Pancreas (tissue), 10 donors: ENCODE data around the gene PSMC3. TPM values are rescaled to one million over a fixed set of nuclear protein-coding genes. Genes with fewer than 3 reads are reported as not detected.
A peak's percentile ranks its signal among the peaks of the same experiment; 100 is the strongest.

ENCODE experiments used
- ATAC-seq, 4 donors: fragments of 200-7000 bp; cut with Tn5 transposase; one replicate each; pipeline versions ENCODE4 v1.8.0 to v1.9.1; 2020; ENCODE audit warnings: mild to moderate bottlenecking in 4 of 4, moderate library complexity in 4 of 4
- DNase-seq, 6 donors: peaks; one replicate each; pipeline ENCODE4 v3.0.0-alpha.2; 2020
- FAIRE-seq: peaks from 2 replicates; lab custom pipeline; 2012; peaks lifted over from hg19 to GRCh38; lab: Jason Lieb, UNC
- H3K27ac ChIP-seq, 4 donors: fragments of 200-600 bp; sonication (generic); 1 replicate in 3 of 4; 2 replicates in 1 of 4; pipeline versions ENCODE4 v1.5.0 to v1.8.0; 2020
- H3K27me3 ChIP-seq, 4 donors: fragments of 200-600 bp; one replicate each; pipeline ENCODE4 v1.8.0; 2021
- H3K36me3 ChIP-seq, 3 donors: fragments of 200-600 bp; sonication (generic) in 1 of 3; one replicate each; pipeline versions ENCODE4 v1.5.0 to v1.8.0; 2020 to 2021
- H3K4me1 ChIP-seq, 3 donors: fragments of 200-600 bp; one replicate each; pipeline ENCODE4 v1.8.0; 2021
- H3K4me3 ChIP-seq, 4 donors: fragments of 200-600 bp; sonication (generic) in 2 of 4; one replicate each; pipeline versions ENCODE4 v1.5.0 to v1.8.0; 2020 to 2021
- H3K9me3 ChIP-seq, 4 donors: fragments of 200-600 bp; one replicate each; pipeline ENCODE4 v1.8.0; 2021
- WGBS, 2 donors: extraction: QIAGEN DNeasy Blood & Tissue Kit; methylation state at CpG; one replicate each; pipeline ENCODE4 v1.1.7; 2013; 5-methylcytosine and 5-hydroxymethylcytosine counted together
- intact Hi-C, 3 donors: fragments of 100-400 bp; cut with DNase I; formaldehyde crosslinking; loops; one replicate each; pipeline versions ENCODE4 v1.11.1 to v1.14.2; 2022
- polyA plus RNA-seq, 2 donors: library from polyadenylated mRNA; stranded (reverse); fragments of 200-250 nt; gene quantifications; one replicate each; pipeline ENCODE4 v1.2.3, GENCODE V29; 2013
- total RNA-seq, 6 donors: library from RNA; stranded (reverse); fragmentation: NEBNext Ultra II Directional in 4 of 6; extraction: Animal tissue kit (Norgen Biotek cat#: 25700) in 4 of 6; gene quantifications; one replicate each; pipeline versions ENCODE4 v1.2.1 to v1.2.4, GENCODE V29; 2021 to 2023
- TF ChIP-seq, protein P1 (sequence below), 4 donors: fragments of 200-600 bp; sonication (generic) in 3 of 4; IDR thresholded peaks; one replicate each; pipeline versions ENCODE4 v1.5.0 to v1.8.0; 2021; ENCODE audit warnings: antibody characterized with exemption in 4 of 4
- donor health status: healthy with polysubstance abuse.
- donor health status: DM: no; HTN: no; CAD: no; lungs with moderate emphysema.
- donor health status: DM: no; HTN: no; CAD: no.
- donor health status: control.
- donor health status: control.
- donor health status: Bipolar disorder and iron deficiency.
- donor health status: DM: yes; HTN: yes; CAD: no.
- donor health status: DM: no; HTN: no; CAD: no.
- donor health status: DM: no; HTN: no; CAD: no.
- donor health status: DM: yes; HTN: yes; CAD: no.

Gene PSMC3
- total and polyA plus RNA-seq, 8 donors: 37.4 to 67.5 (median 51.7) TPM

GRCh38 chr11:47403135-47403534 is 23.1 kb downstream of the PSMC3 start:
- no peak for FAIRE-seq
- Histone ChIP-seq H3K4me1 (peaks cover 5 to 18% (median 8%) of the 10 kb centered on the region in 3 donors), H3K36me3 (no peaks in the 10 kb centered on the region), H3K27ac (no peak overlapping the region), H3K9me3 (no peaks in the 10 kb centered on the region), H3K27me3 (no peaks in the 10 kb centered on the region), H3K4me3 (no peak overlapping the region)
- TF ChIP-seq, protein P1, sequence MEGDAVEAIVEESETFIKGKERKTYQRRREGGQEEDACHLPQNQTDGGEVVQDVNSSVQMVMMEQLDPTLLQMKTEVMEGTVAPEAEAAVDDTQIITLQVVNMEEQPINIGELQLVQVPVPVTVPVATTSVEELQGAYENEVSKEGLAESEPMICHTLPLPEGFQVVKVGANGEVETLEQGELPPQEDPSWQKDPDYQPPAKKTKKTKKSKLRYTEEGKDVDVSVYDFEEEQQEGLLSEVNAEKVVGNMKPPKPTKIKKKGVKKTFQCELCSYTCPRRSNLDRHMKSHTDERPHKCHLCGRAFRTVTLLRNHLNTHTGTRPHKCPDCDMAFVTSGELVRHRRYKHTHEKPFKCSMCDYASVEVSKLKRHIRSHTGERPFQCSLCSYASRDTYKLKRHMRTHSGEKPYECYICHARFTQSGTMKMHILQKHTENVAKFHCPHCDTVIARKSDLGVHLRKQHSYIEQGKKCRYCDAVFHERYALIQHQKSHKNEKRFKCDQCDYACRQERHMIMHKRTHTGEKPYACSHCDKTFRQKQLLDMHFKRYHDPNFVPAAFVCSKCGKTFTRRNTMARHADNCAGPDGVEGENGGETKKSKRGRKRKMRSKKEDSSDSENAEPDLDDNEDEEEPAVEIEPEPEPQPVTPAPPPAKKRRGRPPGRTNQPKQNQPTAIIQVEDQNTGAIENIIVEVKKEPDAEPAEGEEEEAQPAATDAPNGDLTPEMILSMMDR (IDR thresholded peaks at IDR 0.05): no peak
- peak in 1 of 6 donors; percentile 13 for DNase-seq
- 73 to 76% methylated on average over 4 of the region's 4 CpGs for WGBS, 2 donors
- no peak for ATAC-seq
- intact Hi-C loops: no loop called here

DNA sequence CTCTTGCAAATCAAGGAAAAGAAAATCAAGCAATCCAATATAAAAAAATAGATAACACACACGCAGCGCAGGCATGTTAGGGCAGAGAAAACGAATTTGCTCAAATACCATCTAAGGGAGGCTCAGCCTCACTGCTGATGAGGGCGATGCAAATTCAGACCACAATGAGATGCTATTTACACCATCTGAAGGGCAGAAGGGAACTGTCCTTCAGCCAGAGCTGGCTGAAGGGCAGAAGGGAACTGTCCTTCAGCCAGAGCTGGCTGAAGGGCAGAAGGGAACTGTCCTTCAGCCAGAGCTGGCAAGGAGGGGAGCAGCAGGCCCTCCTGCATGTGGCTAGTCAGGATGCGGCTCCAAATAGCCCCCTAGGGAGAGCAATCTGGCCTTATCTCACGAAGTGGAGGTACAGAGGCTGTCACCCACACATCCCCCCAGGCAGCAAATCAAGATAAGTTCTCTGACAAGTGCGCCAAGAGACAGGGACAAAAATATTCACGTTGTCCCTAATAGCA is 25.4 kb downstream of the PSMC3 start:
- WGBS, 2 donors: 18 to 26% methylated on average over 8 of the region's 8 CpGs
- peak in 1 of 6 donors; percentile 12 for DNase-seq

GRCh38 chr11:47399860-47400767 is 26.1 kb downstream of the PSMC3 start:
- 5 to 12% methylated on average over 23 to 46 of the region's 47 CpGs for WGBS, 2 donors
- intact Hi-C loops: no loop called here
- DNase-seq: peak in 3 of 6 donors; percentile 26 to 61 (median 47)
- Histone ChIP-seq H3K27me3 (no peaks in the 10 kb centered on the region), H3K36me3 (no peaks in the 10 kb centered on the region), H3K27ac (peak overlapping the region in 3 of 4 donors; percentile 46 to 65 (median 63)), H3K4me1 (peaks cover 0 to 5% (median 0%) of the 10 kb centered on the region in 3 donors), H3K4me3 (peak overlapping the region; percentile 43 to 61 (median 46)), H3K9me3 (no peaks in the 10 kb centered on the region)
- peak; percentile 82 to 92 (median 87) for ATAC-seq
- no peak for FAIRE-seq
- TF ChIP-seq, protein P1 (IDR thresholded peaks at IDR 0.05): no peak

More for the DNA sequence above, 25.4 kb downstream of the PSMC3 start:
- FAIRE-seq: no peak
- no peaks in the 10 kb centered on the region for H3K9me3 ChIP-seq
- peak overlapping the region in 2 of 4 donors; percentile 47 to 61 for H3K4me3 ChIP-seq
- H3K4me1 ChIP-seq: peaks cover 0 to 5% (median 0%) of the 10 kb centered on the region in 3 donors
- peak; percentile 23 to 55 (median 42) for ATAC-seq
- TF ChIP-seq, protein P1 (IDR thresholded peaks at IDR 0.05): no peak
- intact Hi-C loops: no loop called here
- no peaks in the 10 kb centered on the region for H3K27me3 ChIP-seq
- peak overlapping the region in 3 of 4 donors; percentile 46 to 65 (median 63) for H3K27ac ChIP-seq
- H3K36me3 ChIP-seq: no peaks in the 10 kb centered on the region

DNA sequence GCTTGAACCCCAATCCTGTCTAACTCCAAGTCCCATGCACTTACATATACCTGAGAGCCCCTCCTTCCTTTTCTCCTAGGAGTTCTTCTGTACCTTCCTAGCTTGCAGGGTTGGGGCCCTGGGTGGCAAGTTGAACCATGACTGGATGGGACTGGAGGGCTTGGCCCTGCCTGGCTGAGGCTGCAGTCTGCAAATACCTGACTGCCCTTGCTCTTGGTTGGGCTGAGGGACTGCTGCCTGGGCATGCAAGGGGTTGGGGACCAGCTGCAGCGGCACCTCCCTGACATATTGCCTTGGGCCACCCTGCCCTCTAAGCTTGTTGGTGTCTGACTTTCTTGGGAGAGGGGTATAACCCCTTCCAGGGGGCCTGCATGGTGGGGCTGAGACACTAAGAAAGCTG is 27.7 kb downstream of the PSMC3 start:
- Histone ChIP-seq H3K27me3 (no peaks in the 10 kb centered on the region), H3K9me3 (no peaks in the 10 kb centered on the region), H3K36me3 (no peaks in the 10 kb centered on the region), H3K4me3 (no peak overlapping the region), H3K4me1 (peaks cover 0 to 5% (median 0%) of the 10 kb centered on the region in 3 donors), H3K27ac (no peak overlapping the region)
- no peak for ATAC-seq
- TF ChIP-seq, protein P1 (IDR thresholded peaks at IDR 0.05): no peak
- WGBS, 2 donors: 98 to 100% methylated on average over 1 of the region's 1 CpG
- no peak for FAIRE-seq
- intact Hi-C loops: no loop called here
- peak in 2 of 6 donors; percentile 9 to 37 for DNase-seq
